GM12891 (cell line): ENCODE data around the gene ZBTB7A.

ENCODE experiments used
- DNase-seq: peaks from one replicate; pipeline ENCODE4 v3.0.0; 2011; ENCODE audit warnings: low spot score; ENCODE audit not compliant: insufficient read length
- FAIRE-seq: peaks from 2 replicates; lab custom pipeline; 2011; peaks lifted over from hg19 to GRCh38; lab: Jason Lieb, UNC
- PAX5 ChIP-seq: IDR thresholded peaks from 2 replicates; pipeline ENCODE4 v1.6.1; 2011; ENCODE audit warnings: low read length, moderate library complexity, mild to moderate bottlenecking; ENCODE audit not compliant: insufficient read depth, severe bottlenecking
- POLR2A ChIP-seq: IDR thresholded peaks from 2 replicates; pipeline ENCODE4 v1.6.1; 2011; ENCODE audit warnings: low read depth, low read length, control low read depth
- POLR2AphosphoS5 ChIP-seq: IDR thresholded peaks from 2 replicates; pipeline ENCODE4 v1.6.1; 2011; ENCODE audit warnings: low read depth, low read length, control low read depth
- POU2F2 ChIP-seq: IDR thresholded peaks from 2 replicates; pipeline ENCODE4 v1.6.1; 2011; ENCODE audit warnings: low read depth, mild to moderate bottlenecking, control low read depth, low read length, moderate library complexity
- SPI1 ChIP-seq: IDR thresholded peaks from 2 replicates; pipeline ENCODE4 v1.6.1; 2011; ENCODE audit warnings: low read depth, low read length, control low read depth
- TAF1 ChIP-seq: IDR thresholded peaks from 2 replicates; pipeline ENCODE4 v1.6.1; 2011; ENCODE audit warnings: low read depth, low read length, control low read depth

Gene ZBTB7A

DNA sequence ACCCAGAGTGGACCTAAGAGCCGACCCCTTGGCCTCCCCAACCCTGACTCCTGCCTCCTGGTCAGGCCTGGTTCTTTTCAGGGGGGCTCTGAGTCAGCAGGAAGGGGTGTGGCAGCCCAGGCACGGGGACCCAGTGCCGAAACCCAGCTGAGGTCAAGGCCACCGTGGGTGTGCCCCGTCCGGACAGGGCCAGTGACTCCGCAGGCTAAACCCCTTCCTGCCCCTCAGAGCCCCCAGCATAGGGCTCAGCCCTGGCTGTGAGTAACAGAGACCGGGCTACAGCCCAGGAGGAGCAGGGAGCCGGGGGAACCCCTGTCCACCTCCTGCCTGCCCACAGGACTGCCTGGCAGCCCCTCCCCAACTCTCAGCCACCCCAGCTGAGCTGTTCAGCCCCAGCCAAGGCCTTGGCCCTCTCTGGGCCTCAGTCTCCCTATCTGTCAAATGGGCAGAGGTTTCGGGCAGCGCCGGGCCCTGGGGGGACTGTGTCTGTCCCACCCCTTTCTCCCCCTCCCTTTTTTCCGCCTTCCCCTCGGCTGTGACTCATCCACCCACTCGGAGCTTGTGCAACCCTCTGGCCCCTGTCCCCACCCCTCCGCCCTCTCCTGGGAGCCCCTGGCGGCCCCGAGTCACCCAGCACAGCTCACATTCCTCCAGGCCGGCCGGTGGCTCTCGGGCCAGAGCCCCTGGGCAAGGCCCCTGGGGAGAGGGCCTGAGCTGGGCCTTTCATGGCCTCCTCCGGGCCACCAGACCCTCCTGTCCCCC is 8.6 kb downstream of the ZBTB7A start:
- no peak for DNase-seq
- no peak for TF ChIP-seq POLR2AphosphoS5
- no peak for TF ChIP-seq POLR2A
- no peak for TF ChIP-seq PAX5
- FAIRE-seq = no peak

DNA sequence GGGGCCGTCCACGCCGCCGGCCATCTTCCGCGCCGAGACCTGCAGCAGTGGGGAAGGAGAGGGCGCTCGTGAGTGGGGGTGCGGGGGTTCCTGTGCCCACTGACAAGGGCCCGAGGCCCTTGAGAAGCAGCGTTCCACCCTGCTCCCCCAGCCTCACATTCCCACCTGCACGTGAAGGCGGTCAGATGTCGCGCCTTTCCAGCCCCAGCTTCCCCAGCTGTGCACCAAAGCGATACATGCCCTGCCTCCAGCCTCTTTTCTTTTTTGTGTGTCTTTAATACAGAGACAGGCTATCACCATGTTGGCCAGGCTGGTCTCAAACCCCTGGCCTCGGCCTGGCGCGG is 11.5 kb downstream of the ZBTB7A start:
- DNase-seq = no peak
- no peak for FAIRE-seq
- TF ChIP-seq POLR2A = 0 out of 2 replicates have a peak, but pooled peaks have one; percentile 35
- TF ChIP-seq POU2F2 = no peak

DNA sequence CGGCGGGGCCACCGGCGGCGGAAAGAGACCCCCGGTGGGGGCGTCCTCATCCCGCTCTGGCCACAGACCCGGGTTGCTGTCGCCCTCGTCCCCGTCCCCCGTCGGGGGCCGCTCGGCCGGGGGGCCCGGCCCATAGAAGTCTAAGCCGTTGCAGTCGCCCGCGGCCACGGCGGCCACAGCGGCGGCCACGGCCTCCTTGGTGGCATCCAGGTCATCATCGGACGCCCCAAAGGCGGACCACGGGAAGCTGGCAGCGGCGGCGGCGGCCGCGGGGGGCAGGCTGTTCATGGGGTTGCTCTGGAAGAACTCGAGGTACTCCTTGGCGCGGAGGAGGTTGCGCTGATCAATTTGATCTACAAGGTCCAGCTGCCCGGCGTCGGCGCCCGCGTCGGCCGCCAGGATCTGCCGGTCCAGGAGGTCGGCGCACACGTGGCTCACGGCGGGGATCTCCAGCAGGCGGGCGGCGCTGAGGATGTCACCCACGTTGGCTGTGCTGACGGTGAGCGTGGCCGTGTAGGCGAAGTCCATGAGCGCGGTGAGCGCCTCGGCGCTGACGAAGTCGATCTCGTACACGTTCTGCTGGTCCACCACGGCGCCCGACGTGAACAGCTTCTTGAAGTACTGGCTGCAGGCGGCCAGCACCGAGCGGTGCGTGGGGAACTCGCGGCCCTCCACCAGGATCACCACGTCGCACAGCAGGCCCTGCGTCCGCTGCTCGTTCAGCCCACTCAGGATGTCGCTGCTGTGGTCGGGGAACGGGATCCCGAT is 12.1 kb downstream of the ZBTB7A start:
- FAIRE-seq (no peak), DNase-seq (no peak)
- TF ChIP-seq TAF1 = no peak

DNA sequence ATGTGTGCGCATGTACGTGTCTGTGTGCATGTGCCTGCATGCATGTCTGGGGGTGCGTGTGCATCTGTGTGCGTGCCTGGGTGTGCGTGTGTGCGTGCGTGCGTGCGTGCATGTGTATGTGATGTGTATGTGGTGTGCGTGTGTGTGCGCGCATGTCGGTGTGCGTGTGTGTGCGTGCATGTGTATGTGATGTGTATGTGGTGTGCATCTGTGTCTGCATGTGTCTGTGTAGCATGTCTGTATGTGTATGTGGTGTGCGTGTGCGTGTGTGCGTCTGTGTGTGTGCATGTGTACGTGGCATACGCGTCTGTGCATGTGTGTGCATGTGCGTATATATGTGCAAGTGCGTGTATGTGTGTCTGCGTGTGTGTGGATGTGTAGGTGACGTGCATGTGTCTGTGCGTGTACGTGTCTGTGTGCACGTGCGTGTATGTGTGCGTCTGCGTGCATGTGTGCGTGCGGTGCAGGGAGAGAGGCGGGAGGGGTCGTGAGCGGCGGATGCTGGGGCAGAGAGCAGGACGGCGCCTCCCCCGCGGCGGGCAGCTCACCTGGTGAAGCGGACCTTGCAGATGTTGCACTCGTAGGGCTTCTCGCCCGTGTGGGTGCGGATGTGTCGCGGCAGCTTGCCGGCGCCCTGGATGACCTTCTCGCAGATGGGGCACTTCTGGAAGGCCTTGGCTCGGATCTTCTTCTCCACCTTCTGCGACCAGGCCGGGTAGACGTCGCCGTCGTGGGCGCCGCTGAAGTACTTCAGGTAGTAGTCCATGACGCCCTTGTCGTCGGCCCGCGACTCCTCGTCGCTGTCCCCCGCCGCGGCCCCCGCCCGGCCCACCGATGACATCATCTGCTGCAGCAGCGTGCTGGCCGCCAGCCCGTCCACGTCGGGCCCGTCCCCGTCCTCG is 13.0 kb downstream of the ZBTB7A start:
- TF ChIP-seq POLR2A (peak; percentile 23; the same call in 1 of the 2 replicates), POU2F2 (no peak), POLR2AphosphoS5 (peak; percentile 70; the same call in 1 of the 2 replicates)
- DNase-seq (no peak), FAIRE-seq (peak; percentile 86)

DNA sequence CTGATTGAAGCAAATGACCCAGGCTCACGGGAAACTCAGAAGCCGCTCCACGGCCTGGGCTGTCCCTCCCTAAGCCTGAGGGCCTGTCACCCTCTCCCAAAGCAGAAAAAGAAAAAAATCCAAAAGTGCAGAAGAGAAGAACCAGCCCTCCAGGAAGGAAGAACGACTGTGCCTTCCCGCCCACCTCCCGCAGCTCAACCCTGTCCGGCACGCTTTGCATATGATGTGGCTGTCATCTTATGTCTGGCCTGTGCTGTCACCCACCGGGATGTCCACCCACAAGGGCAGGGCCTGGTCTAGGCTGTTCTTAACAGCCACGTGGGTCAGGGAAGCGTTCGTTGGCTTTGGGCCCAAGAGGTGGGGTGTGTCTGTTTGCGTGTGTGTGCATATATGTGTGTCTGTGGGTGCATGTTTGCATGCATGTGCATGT is 13.7 kb downstream of the ZBTB7A start:
- FAIRE-seq = no peak
- DNase-seq = no peak
- TF ChIP-seq POLR2AphosphoS5 (no peak), SPI1 (no peak), POLR2A (no peak), POU2F2 (no peak), TAF1 (no peak), PAX5 (no peak)

DNA sequence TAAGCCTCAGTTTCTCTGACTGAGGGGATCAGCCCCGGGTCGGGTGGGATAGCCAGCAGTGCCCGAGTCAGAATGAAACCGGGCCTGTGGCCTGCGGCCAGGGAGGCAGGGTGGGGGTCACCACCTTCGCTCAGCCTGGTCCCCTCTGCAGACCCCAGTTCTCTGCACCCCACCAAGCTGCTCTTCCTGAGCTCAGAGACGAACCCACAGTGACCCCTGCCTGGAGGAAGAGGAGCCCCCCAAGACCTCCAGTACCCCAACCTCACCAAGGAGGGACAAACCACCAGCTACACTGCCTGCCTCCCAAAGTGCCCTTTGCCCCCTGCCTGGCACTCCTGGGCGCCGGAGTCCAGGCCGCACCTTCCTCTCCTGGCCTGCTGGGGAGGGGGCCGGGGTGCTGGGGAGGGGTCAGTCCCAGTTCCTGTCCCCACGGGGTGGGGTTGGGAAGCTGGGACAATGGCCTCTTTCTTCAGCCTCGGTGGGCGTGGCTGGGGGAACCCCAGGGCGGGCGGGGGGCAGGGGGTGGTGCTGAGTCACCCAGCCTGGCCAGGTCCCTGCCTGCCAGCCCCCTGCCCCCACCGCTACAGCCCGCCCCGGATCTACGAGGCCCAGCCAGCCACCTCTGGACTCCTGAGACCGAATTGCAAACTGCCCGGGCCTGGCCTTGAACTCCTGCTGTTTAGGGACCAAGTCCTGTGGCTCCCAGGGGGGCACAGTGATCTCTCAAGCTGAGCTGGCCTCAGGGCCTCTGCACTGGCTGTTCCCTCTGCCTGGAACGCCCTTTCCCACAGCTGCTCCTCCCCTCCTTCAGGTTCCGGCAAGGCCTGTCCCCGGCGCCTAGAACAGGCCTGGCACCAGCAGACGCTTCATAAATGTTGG is 14.3 kb downstream of the ZBTB7A start:
- TF ChIP-seq POU2F2 = no peak
- DNase-seq (no peak), FAIRE-seq (no peak)

DNA sequence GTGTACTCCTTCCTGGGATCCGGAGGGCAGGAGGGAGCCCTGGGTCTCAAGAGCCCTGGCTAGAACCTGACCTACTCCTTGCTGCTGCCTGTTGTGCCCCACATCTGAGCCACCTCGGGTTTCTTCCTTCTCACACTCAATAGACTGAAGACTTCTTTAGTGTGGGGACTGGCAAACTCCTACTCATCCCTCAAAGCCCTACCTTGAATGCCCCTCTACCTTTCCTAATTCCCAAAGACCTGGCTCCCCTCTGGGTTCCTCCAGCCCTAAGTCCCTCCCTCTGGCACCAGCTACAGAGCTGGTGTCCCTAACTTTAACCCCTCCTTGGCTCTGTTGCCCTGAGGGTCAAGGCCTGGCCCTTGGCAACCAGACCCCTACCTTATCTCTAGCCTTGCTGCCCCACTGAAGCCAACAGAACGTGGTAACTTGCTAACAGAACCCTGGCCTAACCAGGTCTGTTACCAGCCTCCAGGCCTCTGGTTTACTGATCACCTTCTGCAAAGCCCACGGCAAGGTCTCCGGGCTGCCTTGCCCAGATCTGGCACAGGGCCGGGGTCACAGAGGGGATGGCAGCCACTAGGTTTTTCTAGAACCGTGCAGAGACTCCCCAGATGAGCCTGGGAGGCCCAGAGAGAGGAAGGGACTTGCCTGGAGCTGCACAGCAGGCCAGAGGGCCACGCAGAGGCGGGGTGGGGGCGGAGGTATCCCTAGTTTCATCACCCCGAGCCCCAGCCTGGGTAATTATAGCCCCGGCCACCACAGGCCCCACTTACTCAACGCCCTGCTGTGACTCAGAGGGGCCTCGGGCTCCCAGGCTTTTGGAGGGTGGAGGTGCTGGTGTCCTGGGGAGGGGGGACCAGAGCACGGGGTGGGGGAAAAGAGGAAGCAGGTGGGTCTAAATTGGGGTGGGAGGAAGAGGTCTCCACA is 15.3 kb downstream of the ZBTB7A start:
- FAIRE-seq (no peak), DNase-seq (no peak)
- TF ChIP-seq TAF1 (no peak), POLR2A (peak; percentile 55)

DNA sequence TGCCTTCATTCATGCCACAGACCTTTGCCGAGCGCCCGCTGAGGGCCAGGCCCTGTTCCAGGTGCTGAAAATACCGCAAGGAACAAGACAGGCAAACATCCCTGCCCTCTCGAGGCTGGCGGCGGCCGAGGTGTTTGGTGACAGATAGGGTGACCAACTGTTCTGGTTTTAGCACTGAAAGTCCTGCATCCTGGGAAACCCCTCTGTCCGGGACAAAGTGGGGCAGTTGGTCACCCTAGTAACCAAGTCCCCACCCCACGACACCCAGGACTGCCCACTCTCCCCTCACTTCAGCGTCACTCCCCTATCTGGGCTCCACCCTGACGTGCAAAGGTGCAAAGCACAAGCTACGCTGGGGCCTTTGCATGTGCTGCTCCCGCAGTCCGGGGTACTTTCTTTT is 17.3 kb downstream of the ZBTB7A start:
- no peak for DNase-seq
- TF ChIP-seq PAX5 = no peak
- no peak for TF ChIP-seq POLR2AphosphoS5
- TF ChIP-seq POLR2A = no peak
- no peak for TF ChIP-seq POU2F2
- no peak for TF ChIP-seq SPI1
- TF ChIP-seq TAF1 = no peak

More for the DNA sequence above, 17.3 kb downstream of the ZBTB7A start:
- FAIRE-seq = no peak
